HUES48 (cell line): Measurements from ENCODE around the gene GNG12.
A peak's percentile ranks its signal among the peaks of the same experiment; 100 is the strongest.
"Not testable (repeated sequence)": the region's sequence is repeated elsewhere in the genome, so short reads cannot be mapped to it uniquely, and the experiment has no call there.

Experiments used
- H3K27ac ChIP-seq: one replicate; pipeline ENCODE4 v1.7.0; 2013; ENCODE audit warnings: low read depth, low read length, inconsistent platforms
- H3K27me3 ChIP-seq: 2 replicates; pipeline ENCODE4 v1.6.1; 2013; ENCODE audit warnings: mild to moderate bottlenecking, low read length; ENCODE audit not compliant: control insufficient read depth, insufficient read depth
- H3K36me3 ChIP-seq: 2 replicates; pipeline ENCODE4 v1.6.1; 2013; ENCODE audit warnings: low read length; ENCODE audit not compliant: control insufficient read depth, insufficient read depth
- H3K4me1 ChIP-seq: 2 replicates; pipeline ENCODE4 v1.6.1; 2013; ENCODE audit warnings: mild to moderate bottlenecking, low read length; ENCODE audit not compliant: control insufficient read depth, insufficient read depth
- H3K4me3 ChIP-seq: 2 replicates; pipeline ENCODE4 v1.5.1; 2013; ENCODE audit warnings: mild to moderate bottlenecking, low read depth, low read length
- H3K9ac ChIP-seq: 2 replicates; pipeline ENCODE4 v1.6.1; 2013; ENCODE audit warnings: mild to moderate bottlenecking, low read depth, low read length, moderate library complexity
- H3K9me3 ChIP-seq: 2 replicates; pipeline ENCODE4 v1.6.1; 2013; ENCODE audit warnings: low read length; ENCODE audit not compliant: control insufficient read depth, insufficient read depth

Gene GNG12

GRCh38 chr1:67665307-67665706 lies 168.0 kb downstream of the GNG12 start:
- not testable (repeated sequence) for H3K4me3 ChIP-seq, H3K4me1 ChIP-seq, H3K36me3 ChIP-seq, H3K9ac ChIP-seq, H3K27me3 ChIP-seq, H3K27ac ChIP-seq, H3K9me3 ChIP-seq

DNA sequence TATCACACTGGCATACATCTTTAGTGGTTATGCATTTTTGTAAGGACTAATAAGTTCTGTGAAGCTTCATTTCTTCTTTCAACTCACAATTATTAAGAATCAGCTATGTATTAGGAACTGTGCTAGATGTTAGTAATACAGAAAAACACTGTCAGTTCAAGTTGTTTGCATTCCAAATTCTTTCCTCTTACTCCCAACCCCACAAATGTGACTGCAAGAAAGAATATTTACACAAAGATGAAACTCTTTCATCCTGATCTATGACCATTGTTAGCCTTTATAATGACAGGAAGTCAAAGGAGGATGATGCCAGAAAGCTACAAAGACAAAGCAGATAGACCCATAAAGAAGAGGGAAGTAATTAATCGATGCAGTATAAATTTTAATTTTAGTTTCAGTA lies 169.2 kb downstream of the GNG12 start:
- H3K9ac ChIP-seq, result no peak overlapping the region
- no peaks in the 10 kb centered on the region for H3K27me3 ChIP-seq
- H3K9me3 ChIP-seq, result no peaks in the 10 kb centered on the region
- no peak overlapping the region for H3K4me3 ChIP-seq
- no peak overlapping the region for H3K27ac ChIP-seq
- no peaks in the 10 kb centered on the region for H3K4me1 ChIP-seq
- no peaks in the 10 kb centered on the region for H3K36me3 ChIP-seq

- H3K4me1 ChIP-seq, result no peaks in the 10 kb centered on the region
- no peak overlapping the region for H3K27ac ChIP-seq
- H3K9ac ChIP-seq, result no peak overlapping the region
- no peaks in the 10 kb centered on the region for H3K9me3 ChIP-seq
- no peaks in the 10 kb centered on the region for H3K36me3 ChIP-seq
- no peak overlapping the region for H3K4me3 ChIP-seq
- no peaks in the 10 kb centered on the region for H3K27me3 ChIP-seq
Measured at GRCh38 chr1:67662884-67663283, 170.4 kb downstream of the GNG12 start.

GRCh38 chr1:67659229-67659628 lies 174.0 kb downstream of the GNG12 start:
- H3K27ac ChIP-seq, result no peak overlapping the region

DNA sequence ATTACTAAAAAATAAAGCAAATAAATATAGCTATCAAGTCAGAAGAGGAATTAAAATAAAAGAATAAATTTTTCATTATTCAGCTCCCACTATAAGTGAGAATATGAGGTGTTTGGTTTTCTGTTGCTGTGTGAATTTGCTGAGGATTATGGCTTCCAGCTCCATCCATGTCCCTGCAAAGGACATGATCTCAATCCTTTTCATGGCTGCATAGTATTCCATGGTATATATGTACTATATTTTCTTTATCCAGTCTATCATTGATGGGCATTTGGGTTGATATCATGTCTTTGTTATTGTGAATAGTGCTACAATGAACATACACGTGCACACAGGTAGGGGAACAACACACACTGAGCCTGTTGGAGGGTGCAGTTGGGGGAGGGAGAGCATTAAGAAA lies 176.1 kb downstream of the GNG12 start:
- H3K4me3 ChIP-seq, H3K36me3 ChIP-seq, H3K9ac ChIP-seq, H3K9me3 ChIP-seq, H3K27me3 ChIP-seq, H3K27ac ChIP-seq: not testable (repeated sequence)
- peaks cover 13% of the 10 kb centered on the region; the same call in 1 of the 2 replicates for H3K4me1 ChIP-seq

More at GRCh38 chr1:67659229-67659628, 174.0 kb downstream of the GNG12 start:
- Histone ChIP-seq H3K4me3 (no peak overlapping the region), H3K4me1 (peaks cover 4% of the 10 kb centered on the region; the same call in 1 of the 2 replicates), H3K36me3 (no peaks in the 10 kb centered on the region), H3K9me3 (no peaks in the 10 kb centered on the region), H3K9ac (no peak overlapping the region), H3K27me3 (no peaks in the 10 kb centered on the region)

DNA sequence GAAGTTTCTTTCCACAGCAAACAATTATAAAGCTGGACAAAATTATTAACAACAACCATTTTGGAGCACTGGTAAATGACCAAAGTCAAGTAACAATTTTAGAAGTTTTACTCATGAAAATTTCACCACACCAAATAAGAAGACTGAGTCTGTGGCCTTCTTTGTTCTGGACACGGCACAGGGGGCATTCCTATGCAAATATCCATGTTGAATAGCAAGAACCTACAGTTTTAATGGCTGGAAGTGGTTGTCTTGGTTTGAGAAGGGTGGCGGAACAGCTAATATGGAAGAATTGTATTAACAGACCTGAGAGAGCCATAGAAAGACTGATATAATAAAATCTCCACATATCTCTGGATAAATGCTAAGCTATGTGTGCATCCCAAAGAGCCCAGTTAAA lies 177.7 kb downstream of the GNG12 start:
- H3K36me3 ChIP-seq, result no peaks in the 10 kb centered on the region
- H3K4me3 ChIP-seq, result no peak overlapping the region
- H3K4me1 ChIP-seq, result peaks cover 13% of the 10 kb centered on the region; the same call in 1 of the 2 replicates
- H3K9ac ChIP-seq, result no peak overlapping the region
- no peak overlapping the region for H3K27ac ChIP-seq
- H3K9me3 ChIP-seq, result no peaks in the 10 kb centered on the region
- H3K27me3 ChIP-seq, result no peaks in the 10 kb centered on the region

- Histone ChIP-seq H3K36me3 (no peaks in the 10 kb centered on the region), H3K27ac (no peak overlapping the region), H3K9ac (no peak overlapping the region), H3K27me3 (no peaks in the 10 kb centered on the region), H3K4me1 (peaks cover 13% of the 10 kb centered on the region; the same call in 1 of the 2 replicates), H3K9me3 (no peaks in the 10 kb centered on the region), H3K4me3 (no peak overlapping the region)
Measured at GRCh38 chr1:67653304-67653703, 180.0 kb downstream of the GNG12 start.

DNA sequence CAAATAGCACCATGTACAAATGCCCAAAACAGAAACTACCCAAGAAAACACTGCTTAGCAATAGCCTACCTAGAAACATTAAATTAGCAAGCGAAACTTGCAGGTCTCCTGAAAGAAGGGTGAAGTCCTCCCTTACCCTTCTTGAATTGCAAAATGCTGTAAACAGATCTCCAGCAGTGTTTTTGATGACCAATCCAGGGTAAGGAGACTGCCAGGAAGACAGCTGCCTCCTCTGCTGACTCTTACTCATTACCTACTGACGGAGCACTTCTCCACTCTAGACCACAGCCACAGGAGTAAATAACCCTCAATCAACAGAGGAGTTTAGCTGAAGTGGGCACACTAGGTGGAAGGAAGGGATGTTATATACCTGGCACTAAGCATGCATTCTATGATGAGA lies 180.5 kb downstream of the GNG12 start:
- Histone ChIP-seq H3K27ac (no peak overlapping the region), H3K27me3 (no peaks in the 10 kb centered on the region), H3K36me3 (no peaks in the 10 kb centered on the region), H3K4me3 (peak overlapping the region; percentile 16; the same call in 1 of the 2 replicates), H3K9ac (no peak overlapping the region), H3K4me1 (peaks cover 13% of the 10 kb centered on the region; the same call in 1 of the 2 replicates), H3K9me3 (no peaks in the 10 kb centered on the region)
